Left lung (tissue), 10 donors: ENCODE results near the gene CA10. TPM values are rescaled to one million over a fixed set of nuclear protein-coding genes. Genes with fewer than 3 reads are reported as not detected.
A peak's percentile ranks its signal among the peaks of the same experiment; 100 is the strongest.

Experiments used
- ATAC-seq: fragments of 200-7000 bp; cut with Tn5 transposase; one replicate; pipeline ENCODE4 v1.9.1; 2020; ENCODE audit warnings: moderate library complexity
- DNase-seq, 4 donors: peaks; one replicate each; pipeline ENCODE4 v3.0.0-alpha.2; 2013 to 2020
- H3K27ac ChIP-seq, 2 donors: fragments of 200-600 bp; sonication (generic) in 1 of 2; one replicate each; pipeline versions ENCODE4 v1.5.0 to v1.8.0; 2020 to 2021
- H3K27me3 ChIP-seq, 2 donors: fragments of 200-600 bp; sonication (generic) in 1 of 2; one replicate each; pipeline versions ENCODE4 v1.5.0 to v1.8.0; 2020 to 2021
- H3K36me3 ChIP-seq, 2 donors: fragments of 200-600 bp; sonication (generic) in 1 of 2; one replicate each; pipeline versions ENCODE4 v1.5.0 to v1.8.0; 2020 to 2021
- H3K4me1 ChIP-seq, 2 donors: fragments of 200-600 bp; one replicate each; pipeline ENCODE4 v1.8.0; 2021
- H3K4me3 ChIP-seq, 2 donors: fragments of 200-600 bp; sonication (generic) in 1 of 2; one replicate each; pipeline versions ENCODE4 v1.5.0 to v1.8.0; 2020 to 2021; ENCODE audit warnings: mild to moderate bottlenecking in 1 of 2
- H3K9me3 ChIP-seq, 2 donors: fragments of 200-600 bp; sonication (generic) in 1 of 2; one replicate each; pipeline versions ENCODE4 v1.5.0 to v1.8.0; 2020 to 2021
- CTCF ChIP-seq, 2 donors: fragments of 200-600 bp; sonication (generic) in 1 of 2; IDR thresholded peaks; one replicate each; pipeline versions ENCODE4 v1.5.0 to v1.8.0; 2021; ENCODE audit warnings: antibody characterized with exemption in 2 of 2
- intact Hi-C, 2 donors: fragments of 100-400 bp; cut with DNase I; formaldehyde crosslinking; loops; one replicate each; pipeline versions ENCODE4 v1.11.2 to v1.14.2; 2022
- polyA plus RNA-seq, 6 donors: library from polyadenylated mRNA; unstranded; fragments of 120-200 nt; gene quantifications; one replicate each; pipeline ENCODE4 v1.2.1, GENCODE V29; 2013; ENCODE audit not compliant: insufficient read length in 6 of 6
- total RNA-seq, 2 donors: library from RNA; stranded (reverse); fragmentation: NEBNext Ultra II Directional; extraction: Animal tissue kit (Norgen Biotek cat#: 25700); gene quantifications; one replicate each; pipeline ENCODE4 v1.2.1, GENCODE V29; 2021
- donor health status: DM: no; HTN: yes; CAD: no.
- donor health status: DM: no; HTN: no; CAD: no.

The CA10 gene
- total and polyA plus RNA-seq, 8 donors: 0.06 to 0.31 TPM; not detected in 6

DNA sequence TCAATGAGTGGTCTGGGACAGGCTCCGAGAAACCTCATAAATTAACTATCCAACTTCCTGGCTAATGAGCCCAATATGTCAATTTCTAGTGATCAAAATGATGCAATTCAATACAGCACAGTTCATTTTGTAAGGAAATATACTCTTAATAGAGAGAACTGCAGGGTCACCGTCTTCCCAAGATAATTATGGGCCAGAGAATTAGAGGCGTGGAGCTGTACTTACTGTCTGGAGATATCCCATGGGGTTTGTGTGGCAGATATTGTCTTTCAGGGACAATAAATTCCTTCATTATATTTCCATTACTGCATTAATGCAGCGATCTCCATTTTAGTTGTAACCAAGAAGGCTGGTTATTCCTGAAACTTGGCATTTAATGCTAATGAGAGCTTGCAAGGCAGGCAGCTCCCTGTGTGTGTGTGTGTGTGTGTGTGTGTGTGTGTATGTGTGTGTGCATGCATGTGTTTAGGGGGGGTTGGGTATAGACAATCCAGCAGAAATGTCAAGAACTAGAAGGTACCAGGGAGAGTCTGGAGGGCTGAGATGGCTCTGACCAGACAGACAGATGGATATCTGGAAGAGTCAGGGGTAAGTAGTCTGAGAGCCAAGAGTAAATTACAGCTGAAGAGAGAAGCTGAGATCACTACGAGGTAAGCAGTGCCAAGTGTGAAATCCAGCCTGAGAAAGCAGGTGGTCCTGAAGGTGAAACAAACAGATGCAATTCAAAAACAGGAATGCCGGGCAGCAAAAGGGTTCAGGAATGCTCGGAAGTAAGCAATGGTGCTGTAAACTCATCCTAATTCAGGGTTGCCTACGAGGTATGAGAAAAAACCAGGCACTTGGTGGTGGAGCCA lies 393.0 kb downstream of the CA10 start:
- intact Hi-C loops: loop anchor here in 1 of 2 donors (10.0 kb wide), 1 partner anchor 339 kb away; no protein-coding TSS in a partner anchor
- no peaks in the 10 kb centered on the region for H3K4me1 ChIP-seq
- DNase-seq (no peak), ATAC-seq (no peak)
- H3K27ac ChIP-seq: no peak overlapping the region
- no peak for TF ChIP-seq CTCF (IDR thresholded peaks at IDR 0.05)
- H3K9me3 ChIP-seq: no peaks in the 10 kb centered on the region
- no peaks in the 10 kb centered on the region for H3K36me3 ChIP-seq
- no peak overlapping the region for H3K4me3 ChIP-seq
- peaks cover 0 to 26% of the 10 kb centered on the region in 2 donors for H3K27me3 ChIP-seq

- Histone ChIP-seq H3K36me3 (no peaks in the 10 kb centered on the region), H3K4me1 (no peaks in the 10 kb centered on the region), H3K27ac (no peak overlapping the region), H3K27me3 (peaks cover 0 to 26% of the 10 kb centered on the region in 2 donors), H3K9me3 (no peaks in the 10 kb centered on the region), H3K4me3 (no peak overlapping the region)
- DNase-seq (peak in 2 of 4 donors; percentile 37 to 68), ATAC-seq (peak; percentile 97)
- intact Hi-C loops: loop anchor here in 1 of 2 donors (10.0 kb wide), 1 partner anchor 340 kb away; no protein-coding TSS in a partner anchor
- TF ChIP-seq CTCF (IDR thresholded peaks at IDR 0.05): peak; percentile 73 to 79
Measured at GRCh38 chr17:51764387-51764971, 394.0 kb downstream of the CA10 start.

GRCh38 chr17:51763058-51763457 lies 395.5 kb downstream of the CA10 start:
- Histone ChIP-seq H3K4me3 (no peak overlapping the region), H3K4me1 (no peaks in the 10 kb centered on the region), H3K27me3 (peaks cover 0 to 26% of the 10 kb centered on the region in 2 donors), H3K9me3 (no peaks in the 10 kb centered on the region), H3K36me3 (no peaks in the 10 kb centered on the region), H3K27ac (no peak overlapping the region)
- intact Hi-C loops: loop anchor here in 1 of 2 donors (10.0 kb wide), 1 partner anchor 342 kb away; no protein-coding TSS in a partner anchor
- ATAC-seq (no peak), DNase-seq (no peak)
- no peak for TF ChIP-seq CTCF (IDR thresholded peaks at IDR 0.05)

DNA sequence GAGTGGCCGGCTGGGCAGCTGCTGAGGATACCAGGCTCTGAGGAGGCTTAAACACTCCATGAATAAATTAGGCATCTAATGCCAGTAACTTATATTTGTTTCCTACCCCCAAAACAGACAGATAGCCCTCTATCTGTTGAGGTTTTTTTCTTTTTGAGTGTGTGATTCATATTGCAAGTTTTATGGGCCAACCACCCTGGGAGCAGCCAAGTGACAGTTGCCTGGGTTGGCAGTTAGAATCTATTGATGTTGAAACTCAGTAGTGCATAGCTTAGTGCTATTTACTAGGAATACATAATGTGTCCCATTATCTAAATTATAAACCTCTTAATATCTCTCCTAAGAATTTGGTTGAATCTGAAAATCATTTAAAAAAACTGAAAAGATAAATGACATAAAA lies 397.4 kb downstream of the CA10 start:
- H3K4me1 ChIP-seq: no peaks in the 10 kb centered on the region
- no peak overlapping the region for H3K27ac ChIP-seq
- H3K9me3 ChIP-seq: no peaks in the 10 kb centered on the region
- no peaks in the 10 kb centered on the region for H3K36me3 ChIP-seq
- DNase-seq (no peak), ATAC-seq (no peak)
- H3K27me3 ChIP-seq: peaks cover 0 to 26% of the 10 kb centered on the region in 2 donors
- no peak overlapping the region for H3K4me3 ChIP-seq
- no peak for TF ChIP-seq CTCF (IDR thresholded peaks at IDR 0.05)
- intact Hi-C loops: loop anchor here in 1 of 2 donors (10.0 kb wide), 1 partner anchor 344 kb away; no protein-coding TSS in a partner anchor

DNA sequence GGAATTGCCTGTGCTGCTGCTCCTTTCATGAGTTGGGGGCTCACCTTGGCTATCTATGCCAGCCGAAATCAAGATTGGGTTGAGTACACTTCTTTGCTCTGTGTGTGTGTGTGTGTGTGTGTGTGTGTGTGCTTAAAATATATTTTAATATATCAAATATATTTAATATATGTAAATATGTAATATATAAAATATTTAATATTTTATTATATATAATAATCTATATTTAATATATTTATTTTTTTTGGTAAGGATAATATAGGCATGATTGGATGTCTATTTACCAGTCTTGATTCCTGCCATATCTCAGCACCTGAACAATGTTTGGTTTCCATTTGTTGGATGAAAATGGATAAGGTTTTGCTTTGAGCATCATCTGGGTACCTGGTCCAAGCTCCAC lies 399.3 kb downstream of the CA10 start:
- TF ChIP-seq CTCF (IDR thresholded peaks at IDR 0.05): no peak
- H3K27ac ChIP-seq: no peak overlapping the region
- intact Hi-C loops: no loop called here
- ATAC-seq (no peak), DNase-seq (no peak)
- H3K9me3 ChIP-seq: no peaks in the 10 kb centered on the region
- H3K4me3 ChIP-seq: no peak overlapping the region
- H3K4me1 ChIP-seq: no peaks in the 10 kb centered on the region
- peaks cover 0 to 20% of the 10 kb centered on the region in 2 donors for H3K27me3 ChIP-seq
- no peaks in the 10 kb centered on the region for H3K36me3 ChIP-seq
